LNCAP (cell line): ENCODE data around the gene RADX.

Experiments used
- CTCF ChIP-seq: fragments of 450-650 bp; IDR thresholded peaks from 2 replicates; pipeline ENCODE4 v1.5.1; 2017; ENCODE audit warnings: mild to moderate bottlenecking

Gene RADX

DNA sequence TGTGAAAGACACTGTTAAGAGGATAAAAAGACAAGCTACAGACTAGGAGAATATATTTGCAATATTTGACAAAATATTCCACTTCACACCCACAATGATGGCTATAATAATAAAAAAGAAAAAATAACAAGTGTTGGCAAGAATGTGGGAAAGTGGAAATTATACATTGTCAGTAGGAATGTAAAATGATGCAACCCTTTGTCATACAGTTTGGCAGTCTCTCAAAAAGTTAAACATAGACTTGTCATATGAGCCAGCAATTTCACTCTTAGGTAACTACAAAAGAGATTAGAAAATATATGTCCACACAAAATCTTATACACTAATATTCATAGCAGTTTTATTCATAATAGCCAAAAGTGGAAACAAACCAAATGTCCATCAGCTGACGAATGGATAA is 5.2 kb upstream of the RADX start:
- no peak for TF ChIP-seq CTCF

- TF ChIP-seq CTCF: no peak
Measured at GRCh38 chrX:106608016-106608415, 3.8 kb upstream of the RADX start.

GRCh38 chrX:106611317-106611678 is 480 bp upstream of the RADX start:
- TF ChIP-seq CTCF: no peak

DNA sequence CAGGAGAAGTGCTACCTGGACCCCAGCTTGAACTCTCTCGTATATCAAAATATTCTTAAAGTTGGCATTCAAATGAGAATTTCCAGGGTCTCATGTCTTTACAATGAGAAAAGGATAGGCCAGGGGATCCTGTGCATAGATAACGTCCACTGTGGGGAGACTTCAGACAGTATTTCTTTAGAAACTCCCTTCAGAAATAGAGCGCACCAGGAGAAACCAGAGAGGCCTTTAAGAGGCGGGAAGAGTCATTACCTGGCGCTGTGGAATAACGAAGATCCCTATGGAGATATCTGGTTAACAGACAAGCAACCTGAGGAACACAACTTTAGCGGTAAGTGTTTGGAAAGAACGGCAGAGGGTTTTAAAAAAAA is 600 bp downstream of the RADX start:
- TF ChIP-seq CTCF: no peak

- TF ChIP-seq CTCF: no peak
Measured at GRCh38 chrX:106613277-106613676, 1.5 kb downstream of the RADX start.

- TF ChIP-seq CTCF: no peak
Measured at GRCh38 chrX:106615041-106615440, 3.3 kb downstream of the RADX start.

GRCh38 chrX:106619797-106620196 is 8.0 kb downstream of the RADX start:
- TF ChIP-seq CTCF: peak; percentile 51

DNA sequence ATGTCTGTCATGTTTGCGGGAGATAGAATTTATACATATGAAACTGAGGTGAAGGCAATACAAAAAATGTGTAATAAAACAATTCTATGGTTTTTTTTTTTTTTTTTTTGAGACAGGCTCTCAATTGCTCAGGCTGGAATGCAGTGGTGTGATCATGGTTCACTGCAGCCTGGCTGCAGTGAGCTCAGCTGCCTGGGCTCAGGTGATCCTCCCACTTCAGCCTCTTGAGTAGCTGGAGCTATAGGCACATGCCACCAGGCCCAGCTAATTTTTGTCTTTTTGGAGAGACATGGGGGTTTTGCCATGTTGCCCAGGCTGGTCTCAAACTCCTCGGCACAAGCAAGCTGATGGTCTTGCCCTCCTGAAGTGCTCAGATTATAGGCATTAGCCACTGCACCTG is 10.1 kb downstream of the RADX start:
- TF ChIP-seq CTCF: no peak
